Lower leg skin (tissue), 3 donors: ENCODE data around the gene ZAR1L.

Source experiments
- POLR2A ChIP-seq, 2 donors: fragments of 450-650 bp; IDR thresholded peaks; one replicate each; pipeline ENCODE4 v1.6.1; 2016 to 2017; ENCODE audit warnings: antibody characterized with exemption in 2 of 2, mild to moderate bottlenecking in 1 of 2, moderate library complexity in 1 of 2
- TF ChIP-seq, protein P1 (sequence below), 3 donors: fragments of 450-650 bp; IDR thresholded peaks; one replicate each; pipeline ENCODE4 v1.5.1; 2016; ENCODE audit warnings: antibody characterized with exemption in 3 of 3, mild to moderate bottlenecking in 3 of 3, moderate library complexity in 2 of 3

GRCh38 chr13:32299893-32300292 is 15.3 kb downstream of the ZAR1L start:
- TF ChIP-seq, protein P1, sequence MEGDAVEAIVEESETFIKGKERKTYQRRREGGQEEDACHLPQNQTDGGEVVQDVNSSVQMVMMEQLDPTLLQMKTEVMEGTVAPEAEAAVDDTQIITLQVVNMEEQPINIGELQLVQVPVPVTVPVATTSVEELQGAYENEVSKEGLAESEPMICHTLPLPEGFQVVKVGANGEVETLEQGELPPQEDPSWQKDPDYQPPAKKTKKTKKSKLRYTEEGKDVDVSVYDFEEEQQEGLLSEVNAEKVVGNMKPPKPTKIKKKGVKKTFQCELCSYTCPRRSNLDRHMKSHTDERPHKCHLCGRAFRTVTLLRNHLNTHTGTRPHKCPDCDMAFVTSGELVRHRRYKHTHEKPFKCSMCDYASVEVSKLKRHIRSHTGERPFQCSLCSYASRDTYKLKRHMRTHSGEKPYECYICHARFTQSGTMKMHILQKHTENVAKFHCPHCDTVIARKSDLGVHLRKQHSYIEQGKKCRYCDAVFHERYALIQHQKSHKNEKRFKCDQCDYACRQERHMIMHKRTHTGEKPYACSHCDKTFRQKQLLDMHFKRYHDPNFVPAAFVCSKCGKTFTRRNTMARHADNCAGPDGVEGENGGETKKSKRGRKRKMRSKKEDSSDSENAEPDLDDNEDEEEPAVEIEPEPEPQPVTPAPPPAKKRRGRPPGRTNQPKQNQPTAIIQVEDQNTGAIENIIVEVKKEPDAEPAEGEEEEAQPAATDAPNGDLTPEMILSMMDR (IDR thresholded peaks at IDR 0.05): no peak
- no peak for TF ChIP-seq POLR2A (IDR thresholded peaks at IDR 0.05)
